ENCODE results near the gene DNAL4. TPM values are rescaled to one million over a fixed set of nuclear protein-coding genes. Genes with fewer than 3 reads are reported as not detected.

The DNAL4 gene
- total RNA-seq, 1 experiment from 2014 or later, result 18.8 TPM

- H3K4me3 ChIP-seq, result peak overlapping the region; percentile 58
- no peaks in the 10 kb centered on the region for H3K9me3 ChIP-seq
- H3K27me3 ChIP-seq, result no peaks in the 10 kb centered on the region
- DNase-seq, result no peak
- H3K36me3 ChIP-seq, result peaks cover 19% of the 10 kb centered on the region
These were observed 37.1 kb downstream of the DNAL4 start for GRCh38 chr22:38756711-38757463.

DNA sequence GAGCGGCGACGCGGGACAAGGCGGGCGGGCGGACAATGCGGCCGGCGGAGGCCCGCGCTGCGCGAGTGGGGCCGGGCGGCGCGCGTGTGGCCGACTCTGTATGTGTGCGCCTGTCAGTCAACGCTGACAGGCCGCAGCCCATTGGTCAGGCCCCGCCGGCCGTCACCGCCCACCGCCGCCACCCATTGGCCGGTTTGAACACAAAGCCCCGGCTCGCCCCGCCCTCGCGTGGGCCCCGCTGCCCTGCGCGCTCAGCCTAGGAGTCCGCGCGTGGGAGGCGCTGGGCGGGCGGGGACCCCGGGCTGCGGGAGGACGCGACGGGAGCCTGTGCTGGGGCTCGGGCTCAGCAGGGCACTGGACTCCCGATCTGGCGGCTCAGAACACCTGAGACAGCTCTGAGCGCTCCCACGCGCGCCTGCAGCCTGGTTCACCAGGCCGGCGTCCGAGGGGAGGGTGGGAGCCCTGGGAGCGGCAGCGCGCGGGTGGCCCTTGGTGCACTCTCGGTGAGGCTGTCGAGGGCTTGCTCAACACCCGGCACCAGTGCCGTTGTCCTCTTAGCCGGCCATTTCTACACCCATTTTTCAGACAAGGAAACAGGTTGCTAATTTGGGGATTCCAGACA lies 37.9 kb downstream of the DNAL4 start, which contains the start of gene SUN2:
Gene SUN2 (minus strand): TSS at position 88 of the 622 bp plus-strand sequence. CDS start 3,370 bp downstream, outside the sequence.
- Histone ChIP-seq H3K9me3 (no peaks in the 10 kb centered on the region), H3K36me3 (peaks cover 28% of the 10 kb centered on the region), H3K27me3 (no peaks in the 10 kb centered on the region), H3K4me3 (peak within 1 kb of the TSS; percentile 58)
- DNase-seq, result peak; percentile 91

DNA sequence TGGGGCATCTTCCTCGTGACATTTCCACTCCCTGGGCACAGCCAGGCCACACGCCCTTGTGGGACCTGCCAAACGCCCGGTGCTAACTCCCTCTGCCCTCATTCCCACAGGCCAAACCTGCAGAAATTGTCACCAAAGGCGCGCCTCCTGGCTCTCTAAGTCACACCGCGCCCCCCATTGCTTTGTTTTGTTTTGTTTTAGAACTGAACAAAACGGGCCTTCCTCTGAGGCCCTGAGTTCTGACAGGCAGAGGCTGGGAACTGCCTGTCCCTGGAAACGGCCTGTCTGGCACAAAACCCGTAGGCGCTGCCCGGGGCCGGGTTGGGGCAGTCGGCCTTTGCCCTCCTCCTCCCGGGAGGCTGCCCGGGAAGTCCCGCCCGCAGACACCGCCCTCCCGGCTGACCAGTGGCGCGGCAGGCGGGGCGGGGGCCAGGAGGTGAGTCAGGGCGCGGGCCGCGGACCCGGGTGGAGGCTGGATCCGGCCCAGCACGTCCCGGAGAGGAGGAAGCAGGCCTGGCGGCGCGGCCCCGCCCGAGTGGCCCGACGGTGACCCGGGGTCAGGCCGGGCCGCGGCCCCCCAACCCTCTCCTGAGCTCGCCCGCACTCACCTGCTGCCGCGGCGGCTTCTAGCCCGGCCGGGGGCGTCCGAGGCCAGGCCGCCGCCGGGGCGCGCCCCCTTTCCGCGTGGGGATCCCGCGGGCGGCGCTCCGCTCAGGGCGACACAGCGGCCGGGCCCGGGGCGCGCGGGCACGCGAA lies 38.6 kb downstream of the DNAL4 start:
- H3K4me3 ChIP-seq, result peak overlapping the region; percentile 58
- no peaks in the 10 kb centered on the region for H3K27me3 ChIP-seq
- H3K36me3 ChIP-seq, result peaks cover 35% of the 10 kb centered on the region
- H3K9me3 ChIP-seq, result no peaks in the 10 kb centered on the region
- peak; percentile 95 for DNase-seq

DNA sequence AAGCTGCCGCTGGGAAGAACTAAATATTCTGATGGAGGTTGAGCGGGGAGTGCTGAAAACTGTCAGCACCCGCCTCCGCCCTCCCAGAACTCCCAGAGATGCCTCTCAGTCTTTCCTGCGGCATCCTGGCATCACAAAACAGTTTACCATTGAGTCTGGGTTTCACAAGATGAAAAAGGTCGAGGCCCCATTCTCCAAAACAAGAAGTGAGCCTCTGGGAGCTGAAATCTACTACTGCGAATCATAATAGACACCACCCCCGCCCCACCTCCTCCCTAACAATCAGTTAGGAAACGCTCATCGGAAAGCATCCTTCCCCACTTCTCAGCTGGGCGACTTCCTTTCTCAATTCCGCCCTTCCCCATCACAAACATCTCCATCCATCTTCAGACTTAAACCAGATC lies 39.2 kb downstream of the DNAL4 start:
- DNase-seq, result no peak

DNA sequence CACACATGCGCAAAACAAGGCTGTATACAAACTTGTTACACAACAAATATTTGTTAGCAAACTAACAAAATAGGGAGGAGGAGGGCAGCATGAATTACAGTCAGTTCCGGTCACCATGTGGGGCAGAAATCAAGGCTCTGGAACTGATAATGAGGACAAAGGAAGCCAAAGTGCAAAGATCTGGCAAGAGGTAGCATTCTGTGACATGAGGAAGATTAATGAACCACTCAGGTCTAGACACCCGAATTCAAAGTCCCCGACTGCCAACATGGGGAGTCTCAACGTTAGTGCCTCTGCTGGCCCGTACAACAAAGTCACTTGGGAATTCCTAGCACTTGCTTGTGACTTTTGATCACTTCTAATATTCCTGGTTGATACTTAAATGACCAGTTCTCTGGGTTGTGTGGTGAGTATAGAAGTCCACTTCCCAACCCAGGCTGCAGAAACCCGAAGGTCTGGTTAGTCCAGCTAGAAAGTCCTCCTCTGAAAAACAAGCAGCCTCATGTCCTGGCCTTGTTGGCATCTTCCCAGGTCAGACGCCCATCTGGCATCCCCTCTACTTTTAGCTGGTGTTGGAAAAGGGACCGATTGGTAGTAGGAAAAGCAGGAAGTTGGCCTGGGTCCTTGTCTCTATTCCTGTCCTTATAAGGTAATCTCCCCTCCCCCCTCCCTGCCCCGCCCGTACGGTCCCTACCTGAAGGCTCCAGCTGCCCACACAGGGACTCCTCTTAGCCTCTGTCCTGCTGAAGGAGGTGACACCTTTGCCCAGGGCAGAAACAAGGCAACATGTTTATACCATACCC lies 39.8 kb downstream of the DNAL4 start:
- Histone ChIP-seq H3K36me3 (peaks cover 44% of the 10 kb centered on the region), H3K4me3 (peak overlapping the region; percentile 58), H3K9me3 (no peaks in the 10 kb centered on the region), H3K27me3 (no peaks in the 10 kb centered on the region)
- peak; percentile 46 for DNase-seq

More for the DNA sequence above, 39.2 kb downstream of the DNAL4 start:
- Histone ChIP-seq H3K4me3 (peak overlapping the region; percentile 58), H3K9me3 (no peaks in the 10 kb centered on the region), H3K36me3 (peaks cover 39% of the 10 kb centered on the region), H3K27me3 (no peaks in the 10 kb centered on the region)

- Histone ChIP-seq H3K9me3 (no peaks in the 10 kb centered on the region), H3K36me3 (peaks cover 63% of the 10 kb centered on the region)
- no peak for DNase-seq
These were observed 42.3 kb downstream of the DNAL4 start for GRCh38 chr22:38751422-38752346.

GRCh38 chr22:38751066-38751421 lies 42.9 kb downstream of the DNAL4 start:
- Histone ChIP-seq H3K36me3 (peaks cover 63% of the 10 kb centered on the region), H3K9me3 (no peaks in the 10 kb centered on the region), H3K4me3 (no peak overlapping the region), H3K27me3 (no peaks in the 10 kb centered on the region)
- no peak for DNase-seq

More at GRCh38 chr22:38751422-38752346, 42.3 kb downstream of the DNAL4 start:
- Histone ChIP-seq H3K4me3 (no peak overlapping the region), H3K27me3 (no peaks in the 10 kb centered on the region)

GRCh38 chr22:38750638-38751037 lies 43.3 kb downstream of the DNAL4 start:
- no peak overlapping the region for H3K4me3 ChIP-seq
- no peaks in the 10 kb centered on the region for H3K9me3 ChIP-seq
- peaks cover 64% of the 10 kb centered on the region for H3K36me3 ChIP-seq
- no peaks in the 10 kb centered on the region for H3K27me3 ChIP-seq
- DNase-seq, result no peak

- DNase-seq, result no peak
- Histone ChIP-seq H3K36me3 (peaks cover 69% of the 10 kb centered on the region), H3K9me3 (no peaks in the 10 kb centered on the region), H3K4me3 (no peak overlapping the region), H3K27me3 (no peaks in the 10 kb centered on the region)
These were observed 43.8 kb downstream of the DNAL4 start for GRCh38 chr22:38750104-38750503.

DNA sequence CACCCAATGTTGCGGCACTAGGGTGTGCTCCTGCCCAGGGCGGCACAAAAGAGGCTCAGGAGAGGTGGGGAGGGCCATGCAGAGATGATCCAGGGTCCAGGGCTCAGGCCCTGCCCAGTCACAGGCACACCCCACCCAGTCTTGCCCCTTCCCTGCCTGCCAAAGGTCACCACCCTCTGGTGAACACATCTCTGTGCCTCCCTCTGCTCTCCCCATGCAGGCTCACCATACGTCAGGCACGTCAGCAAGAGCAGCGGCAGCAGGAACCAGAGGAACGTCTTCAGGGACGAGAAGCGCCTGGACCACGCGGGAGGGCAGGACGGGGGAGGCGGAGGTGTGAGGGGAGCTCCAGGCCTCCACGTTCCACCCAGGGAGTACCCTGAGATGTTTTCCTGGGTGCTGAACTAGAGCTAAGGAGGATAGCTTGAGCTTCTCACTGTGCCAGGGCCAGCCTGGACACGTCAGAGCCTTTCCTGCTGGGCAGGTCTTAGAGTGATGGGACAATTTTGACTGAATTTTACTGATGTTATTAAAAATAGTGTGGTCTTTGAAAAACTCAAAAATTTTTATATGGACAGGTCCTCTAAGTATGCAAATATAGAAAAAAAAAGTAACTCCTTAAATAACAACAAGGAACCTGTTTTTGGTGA lies 45.3 kb downstream of the DNAL4 start:
- DNase-seq, result no peak
- no peak overlapping the region for H3K4me3 ChIP-seq
- H3K36me3 ChIP-seq, result peaks cover 77% of the 10 kb centered on the region
- H3K27me3 ChIP-seq, result no peaks in the 10 kb centered on the region
- H3K9me3 ChIP-seq, result no peaks in the 10 kb centered on the region

GRCh38 chr22:38745676-38746460 lies 48.1 kb downstream of the DNAL4 start:
- Histone ChIP-seq H3K4me3 (no peak overlapping the region), H3K9me3 (no peaks in the 10 kb centered on the region), H3K36me3 (peaks cover 78% of the 10 kb centered on the region), H3K27me3 (no peaks in the 10 kb centered on the region)
- DNase-seq, result no peak

- no peak overlapping the region for H3K4me3 ChIP-seq
- peaks cover 78% of the 10 kb centered on the region for H3K36me3 ChIP-seq
- H3K27me3 ChIP-seq, result no peaks in the 10 kb centered on the region
- H3K9me3 ChIP-seq, result no peaks in the 10 kb centered on the region
- no peak for DNase-seq
These were observed 49.0 kb downstream of the DNAL4 start for GRCh38 chr22:38744981-38745380.

GRCh38 chr22:38742176-38742942 lies 51.6 kb downstream of the DNAL4 start:
- no peaks in the 10 kb centered on the region for H3K27me3 ChIP-seq
- H3K4me3 ChIP-seq, result no peak overlapping the region
- peaks cover 81% of the 10 kb centered on the region for H3K36me3 ChIP-seq
- DNase-seq, result no peak
- no peaks in the 10 kb centered on the region for H3K9me3 ChIP-seq

GRCh38 chr22:38741576-38741975 lies 52.4 kb downstream of the DNAL4 start:
- DNase-seq, result no peak
- no peaks in the 10 kb centered on the region for H3K9me3 ChIP-seq
- peaks cover 86% of the 10 kb centered on the region for H3K36me3 ChIP-seq
- H3K4me3 ChIP-seq, result no peak overlapping the region
- H3K27me3 ChIP-seq, result no peaks in the 10 kb centered on the region
